HepG2 (cell line): Measurements from ENCODE around the gene PEX12. TPM values are rescaled to one million over a fixed set of nuclear protein-coding genes. Genes with fewer than 3 reads are reported as not detected.

Source experiments
- CBFB ChIP-seq: sonication (generic); formaldehyde crosslinking; IDR thresholded peaks from 2 replicates; pipeline ENCODE4 v1.4.0; 2020; ENCODE audit warnings: missing genetic modification reagents
- CEBPB ChIP-seq: IDR thresholded peaks from 2 replicates; pipeline ENCODE4 v1.6.1; 2011; ENCODE audit warnings: low read depth, low read length, improper control_type of control experiment, borderline replicate concordance
- CENPT ChIP-seq: sonication (generic); formaldehyde crosslinking; IDR thresholded peaks from 2 replicates; pipeline ENCODE4 v1.8.0; 2022; ENCODE audit warnings: low read depth, mild to moderate bottlenecking, moderate library complexity, missing genetic modification reagents
- EP300 ChIP-seq, 3 experiments: sonication (generic) in 1 of 3; formaldehyde crosslinking in 1 of 3; IDR thresholded peaks; 2 replicates each; pipeline versions ENCODE4 v1.5.1 to v1.6.1; 2011 to 2020; ENCODE audit warnings: low read depth in 2 of 3, low read length in 2 of 3, borderline replicate concordance in 1 of 3, improper control_type of control experiment in 1 of 3, mild to moderate bottlenecking in 1 of 3, missing genetic modification reagents in 1 of 3, moderate library complexity in 1 of 3
- GATAD2A ChIP-seq: IDR thresholded peaks from 2 replicates; pipeline ENCODE4 v1.6.1; 2016
- HOXA7 ChIP-seq: sonication (generic); formaldehyde crosslinking; IDR thresholded peaks from 2 replicates; pipeline ENCODE4 v1.8.1; 2022; ENCODE audit warnings: mild to moderate bottlenecking, missing genetic modification reagents, moderate library complexity
- KDM4B ChIP-seq: sonication (generic); formaldehyde crosslinking; IDR thresholded peaks from 2 replicates; pipeline ENCODE4 v1.4.0; 2020; ENCODE audit warnings: missing genetic modification reagents
- NCOA2 ChIP-seq: sonication (generic); formaldehyde crosslinking; IDR thresholded peaks from 2 replicates; pipeline ENCODE4 v1.8.0; 2022; ENCODE audit warnings: inconsistent platforms
- NFIC ChIP-seq: IDR thresholded peaks from 2 replicates; pipeline ENCODE4 v1.6.1; 2012; ENCODE audit warnings: mild to moderate bottlenecking, low read length, inconsistent platforms
- RAD51 ChIP-seq: fragments of 450-650 bp; IDR thresholded peaks from 2 replicates; pipeline ENCODE4 v1.6.1; 2016; ENCODE audit warnings: borderline replicate concordance
- SYNCRIP ChIP-seq: fragments of 200-400 bp; formaldehyde crosslinking; IDR thresholded peaks from 2 replicates; pipeline ENCODE4 v1.6.1; 2018; ENCODE audit warnings: mild to moderate bottlenecking, low read depth, low read length; ENCODE audit not compliant: insufficient read depth
- THYN1 ChIP-seq: sonication (generic); formaldehyde crosslinking; IDR thresholded peaks from 2 replicates; pipeline ENCODE4 v1.8.1; 2023; ENCODE audit warnings: low read depth, mild to moderate bottlenecking, moderate library complexity, missing genetic modification reagents, borderline replicate concordance
- U2AF2 ChIP-seq: fragments of 200-400 bp; formaldehyde crosslinking; IDR thresholded peaks from 2 replicates; pipeline ENCODE4 v1.6.1; 2017; ENCODE audit warnings: low read depth, mild to moderate bottlenecking, low read length
- ZNF333 ChIP-seq: sonication (generic); formaldehyde crosslinking; IDR thresholded peaks from 2 replicates; pipeline ENCODE4 v1.4.0; 2020; ENCODE audit warnings: mild to moderate bottlenecking, missing genetic modification reagents, borderline replicate concordance
- ZNF337 ChIP-seq: sonication (generic); formaldehyde crosslinking; IDR thresholded peaks from 2 replicates; pipeline ENCODE4 v1.5.1; 2020; ENCODE audit warnings: missing genetic modification reagents, low read depth, mild to moderate bottlenecking, borderline replicate concordance
- ZNF546 ChIP-seq: sonication (generic); formaldehyde crosslinking; conservative IDR thresholded peaks from 2 replicates; pipeline ENCODE4 v1.8.1; 2023; ENCODE audit warnings: mild to moderate bottlenecking, missing genetic modification reagents
- ZNF792 ChIP-seq: IDR thresholded peaks from 2 replicates; pipeline ENCODE4 v1.6.1; 2016
- polyA plus RNA-seq, 8 experiments: library from polyadenylated mRNA; depleted of rRNA in 3 of 8; stranded (reverse) in 7 of 8; unstranded in 1 of 8; fragments of >200 nt; fragmentation: Illumina TruSeq in 4 of 8; extraction: Trizol in 4 of 8; gene quantifications; 2 replicates each; pipeline versions ENCODE4 v1.2.1 to v1.2.3, GENCODE V29; 2011 to 2016; ENCODE audit warnings: low read depth in 4 of 8, missing spikeins in 1 of 8, mixed read lengths in 1 of 8; ENCODE audit not compliant: insufficient read depth in 1 of 8
- total RNA-seq, 5 experiments: library from RNA; depleted of rRNA; stranded (reverse); fragments of >200 nt; fragmentation: Illumina TruSeq; extraction: Trizol; gene quantifications; 2 replicates each; pipeline ENCODE4 v1.2.3, GENCODE V29; 2016; ENCODE audit warnings: low read depth in 1 of 5
- TF ChIP-seq, protein P1 (sequence below): sonication (generic); formaldehyde crosslinking; IDR thresholded peaks from 2 replicates; pipeline ENCODE4 v1.4.0; 2020; ENCODE audit warnings: mild to moderate bottlenecking, low read depth, missing genetic modification reagents
- TF ChIP-seq, protein P2 (sequence below): sonication (generic); formaldehyde crosslinking; IDR thresholded peaks from 2 replicates; pipeline ENCODE4 v1.4.0; 2020; ENCODE audit warnings: missing genetic modification reagents
- TF ChIP-seq, protein P3 (sequence below): sonication (generic); formaldehyde crosslinking; conservative IDR thresholded peaks from 2 replicates; pipeline ENCODE4 v1.4.0; 2020; ENCODE audit warnings: missing genetic modification reagents
- TF ChIP-seq, protein P4 (sequence below): sonication (generic); formaldehyde crosslinking; IDR thresholded peaks from 2 replicates; pipeline ENCODE4 v1.5.0; 2020; ENCODE audit warnings: missing genetic modification reagents
- TF ChIP-seq, protein P5 (sequence below): sonication (generic); formaldehyde crosslinking; IDR thresholded peaks from 2 replicates; pipeline ENCODE4 v1.5.0; 2020; ENCODE audit warnings: mild to moderate bottlenecking, missing genetic modification reagents

PEX12 gene
- total and polyA plus RNA-seq, 2 of the 13 experiments (the other 11 are each of a cell fraction or from before 2014, with no cell fraction given): 5.1 to 11.9 TPM

DNA sequence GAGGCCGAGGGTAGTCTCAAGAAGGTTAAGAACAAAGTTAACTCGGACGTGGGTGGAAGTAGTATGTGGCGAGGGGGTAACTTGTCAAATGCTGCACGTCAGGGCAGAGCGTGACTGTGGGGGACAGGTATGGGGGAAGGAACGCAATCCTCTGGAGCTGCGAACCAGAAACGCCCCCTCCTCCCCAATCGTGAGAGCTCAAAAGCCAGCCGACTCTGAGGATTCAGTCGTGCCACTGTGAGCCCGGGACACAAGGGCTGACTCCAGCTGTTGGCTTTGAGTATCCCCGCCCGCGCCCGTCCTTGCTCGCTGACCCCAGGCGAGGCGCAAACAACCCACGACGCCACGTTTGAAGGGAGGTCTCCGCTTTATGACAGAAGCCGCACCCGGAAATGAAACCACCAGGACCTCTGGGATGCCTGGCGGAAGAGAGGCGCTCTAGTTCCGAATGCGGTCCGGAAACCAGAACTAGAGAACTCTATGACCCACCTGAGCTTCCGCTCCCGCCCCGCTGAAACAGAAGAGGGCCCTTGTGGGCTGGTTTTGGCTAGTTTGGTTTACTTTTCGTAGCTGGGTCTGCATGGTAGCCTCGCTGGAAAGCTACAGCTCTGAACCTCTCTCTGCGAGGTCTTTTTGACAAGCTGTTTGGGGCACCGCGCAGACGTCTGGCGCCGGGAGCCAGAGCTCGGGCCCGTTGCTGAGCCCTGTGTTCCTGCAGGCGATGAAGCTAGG is at the start of gene PEX12 (continued):
- TF ChIP-seq, protein P1, sequence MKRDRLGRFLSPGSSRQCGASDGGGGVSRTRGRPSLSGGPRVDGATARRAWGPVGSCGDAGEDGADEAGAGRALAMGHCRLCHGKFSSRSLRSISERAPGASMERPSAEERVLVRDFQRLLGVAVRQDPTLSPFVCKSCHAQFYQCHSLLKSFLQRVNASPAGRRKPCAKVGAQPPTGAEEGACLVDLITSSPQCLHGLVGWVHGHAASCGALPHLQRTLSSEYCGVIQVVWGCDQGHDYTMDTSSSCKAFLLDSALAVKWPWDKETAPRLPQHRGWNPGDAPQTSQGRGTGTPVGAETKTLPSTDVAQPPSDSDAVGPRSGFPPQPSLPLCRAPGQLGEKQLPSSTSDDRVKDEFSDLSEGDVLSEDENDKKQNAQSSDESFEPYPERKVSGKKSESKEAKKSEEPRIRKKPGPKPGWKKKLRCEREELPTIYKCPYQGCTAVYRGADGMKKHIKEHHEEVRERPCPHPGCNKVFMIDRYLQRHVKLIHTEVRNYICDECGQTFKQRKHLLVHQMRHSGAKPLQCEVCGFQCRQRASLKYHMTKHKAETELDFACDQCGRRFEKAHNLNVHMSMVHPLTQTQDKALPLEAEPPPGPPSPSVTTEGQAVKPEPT: no peak
- no peak for TF ChIP-seq THYN1
- TF ChIP-seq ZNF792 (CRISPR knock-in tag): no peak
- 0 out of 2 replicates have a peak, but pooled peaks have one; percentile 34 for TF ChIP-seq HOXA7
- no peak for TF ChIP-seq NCOA2 (CRISPR knock-in tag)
- no peak for TF ChIP-seq RAD51
- TF ChIP-seq ZNF546: 0 out of 2 replicates have a peak, but pooled peaks have one; percentile 70
- no peak for TF ChIP-seq ZNF333
- 0 out of 2 replicates have a peak, but pooled peaks have one; percentile 50 for TF ChIP-seq CBFB
- TF ChIP-seq SYNCRIP: no peak
- TF ChIP-seq, protein P2, sequence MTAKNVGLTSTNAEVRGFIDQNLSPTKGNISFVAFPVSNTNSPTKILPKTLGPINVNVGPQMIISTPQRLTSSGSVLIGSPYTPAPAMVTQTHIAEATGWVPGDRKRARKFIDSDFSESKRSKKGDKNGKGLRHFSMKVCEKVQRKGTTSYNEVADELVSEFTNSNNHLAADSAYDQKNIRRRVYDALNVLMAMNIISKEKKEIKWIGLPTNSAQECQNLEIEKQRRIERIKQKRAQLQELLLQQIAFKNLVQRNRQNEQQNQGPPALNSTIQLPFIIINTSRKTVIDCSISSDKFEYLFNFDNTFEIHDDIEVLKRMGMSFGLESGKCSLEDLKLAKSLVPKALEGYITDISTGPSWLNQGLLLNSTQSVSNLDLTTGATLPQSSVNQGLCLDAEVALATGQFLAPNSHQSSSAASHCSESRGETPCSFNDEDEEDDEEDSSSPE (CRISPR knock-in tag): peak; percentile 63
- TF ChIP-seq CEBPB: no peak
- TF ChIP-seq, protein P3, sequence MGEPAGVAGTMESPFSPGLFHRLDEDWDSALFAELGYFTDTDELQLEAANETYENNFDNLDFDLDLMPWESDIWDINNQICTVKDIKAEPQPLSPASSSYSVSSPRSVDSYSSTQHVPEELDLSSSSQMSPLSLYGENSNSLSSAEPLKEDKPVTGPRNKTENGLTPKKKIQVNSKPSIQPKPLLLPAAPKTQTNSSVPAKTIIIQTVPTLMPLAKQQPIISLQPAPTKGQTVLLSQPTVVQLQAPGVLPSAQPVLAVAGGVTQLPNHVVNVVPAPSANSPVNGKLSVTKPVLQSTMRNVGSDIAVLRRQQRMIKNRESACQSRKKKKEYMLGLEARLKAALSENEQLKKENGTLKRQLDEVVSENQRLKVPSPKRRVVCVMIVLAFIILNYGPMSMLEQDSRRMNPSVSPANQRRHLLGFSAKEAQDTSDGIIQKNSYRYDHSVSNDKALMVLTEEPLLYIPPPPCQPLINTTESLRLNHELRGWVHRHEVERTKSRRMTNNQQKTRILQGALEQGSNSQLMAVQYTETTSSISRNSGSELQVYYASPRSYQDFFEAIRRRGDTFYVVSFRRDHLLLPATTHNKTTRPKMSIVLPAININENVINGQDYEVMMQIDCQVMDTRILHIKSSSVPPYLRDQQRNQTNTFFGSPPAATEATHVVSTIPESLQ: no peak
- TF ChIP-seq, protein P4, sequence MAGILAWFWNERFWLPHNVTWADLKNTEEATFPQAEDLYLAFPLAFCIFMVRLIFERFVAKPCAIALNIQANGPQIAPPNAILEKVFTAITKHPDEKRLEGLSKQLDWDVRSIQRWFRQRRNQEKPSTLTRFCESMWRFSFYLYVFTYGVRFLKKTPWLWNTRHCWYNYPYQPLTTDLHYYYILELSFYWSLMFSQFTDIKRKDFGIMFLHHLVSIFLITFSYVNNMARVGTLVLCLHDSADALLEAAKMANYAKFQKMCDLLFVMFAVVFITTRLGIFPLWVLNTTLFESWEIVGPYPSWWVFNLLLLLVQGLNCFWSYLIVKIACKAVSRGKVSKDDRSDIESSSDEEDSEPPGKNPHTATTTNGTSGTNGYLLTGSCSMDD (CRISPR knock-in tag): no peak
- no peak for TF ChIP-seq NFIC
- peak; percentile 64; the same call in 1 of the 2 replicates for TF ChIP-seq KDM4B (CRISPR knock-in tag)
- TF ChIP-seq GATAD2A (CRISPR knock-in tag): peak; percentile 71
- TF ChIP-seq, protein P5, sequence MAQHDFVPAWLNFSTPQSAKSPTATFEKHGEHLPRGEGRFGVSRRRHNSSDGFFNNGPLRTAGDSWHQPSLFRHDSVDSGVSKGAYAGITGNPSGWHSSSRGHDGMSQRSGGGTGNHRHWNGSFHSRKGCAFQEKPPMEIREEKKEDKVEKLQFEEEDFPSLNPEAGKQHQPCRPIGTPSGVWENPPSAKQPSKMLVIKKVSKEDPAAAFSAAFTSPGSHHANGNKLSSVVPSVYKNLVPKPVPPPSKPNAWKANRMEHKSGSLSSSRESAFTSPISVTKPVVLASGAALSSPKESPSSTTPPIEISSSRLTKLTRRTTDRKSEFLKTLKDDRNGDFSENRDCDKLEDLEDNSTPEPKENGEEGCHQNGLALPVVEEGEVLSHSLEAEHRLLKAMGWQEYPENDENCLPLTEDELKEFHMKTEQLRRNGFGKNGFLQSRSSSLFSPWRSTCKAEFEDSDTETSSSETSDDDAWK (CRISPR knock-in tag): no peak
- TF ChIP-seq U2AF2: 0 out of 2 replicates have a peak, but pooled peaks have one; percentile 62
- no peak for TF ChIP-seq ZNF337 (CRISPR knock-in tag)
- no peak for TF ChIP-seq CENPT (CRISPR knock-in tag)
- TF ChIP-seq EP300 (IDR thresholded peaks at IDR 0.05; ENCODE audit: low read depth in 2 of 2, low read length in 2 of 2): peak in 1 of 2 experiments; percentile 48; a peak in 1 of 4 replicates
- no peak for TF ChIP-seq EP300 (CRISPR knock-in tag; IDR thresholded peaks at IDR 0.05; ENCODE audit: borderline replicate concordance)
